K562 (cell line): ENCODE measurements around the gene ZNF148. TPM values are rescaled to one million over a fixed set of nuclear protein-coding genes. Genes with fewer than 3 reads are reported as not detected.

Source experiments
- ATAC-seq: fragments of 200-7000 bp; cut with Tn5 transposase; 3 replicates; pipeline ENCODE4 v1.9.1; 2020; ENCODE audit warnings: moderate library complexity
- BruUV-seq: library from RNA; stranded (reverse); fragments of 400-500 nt; replicated peaks from 2 replicates; lab custom pipeline; 2021; lab: Mats Ljungman, UMichigan
- CTCF ChIA-PET: fragments of 300-600 bp; formaldehyde crosslinking; extraction: SDS; loops from one replicate; lab custom pipeline; 2021; ENCODE audit warnings: low intra/inter-chr PET ratio; lab: Yijun Ruan, JAX
- POLR2A ChIA-PET: fragments of 300-600, 350-650 bp; sonication (Branson Sonifier 250); formaldehyde crosslinking; extraction: SDS; loops from one replicate; lab custom pipeline; 2021; ENCODE audit warnings: antibody characterized with exemption, inconsistent platforms; lab: Yijun Ruan, JAX
- DNase-seq, 4 experiments: peaks; one replicate each; pipeline versions ENCODE4 v3.0.0 to v3.0.0-alpha.2; 2011 to 2018; ENCODE audit warnings: low spot score in 3 of 4, mixed read lengths in 3 of 4; ENCODE audit errors: extremely low read depth in 1 of 4
- FAIRE-seq: peaks from 2 replicates; lab custom pipeline; 2011; peaks lifted over from hg19 to GRCh38; lab: Jason Lieb, UNC
- H2AFZ ChIP-seq: 2 replicates; pipeline ENCODE4 v1.6.0; 2011; ENCODE audit warnings: low read depth, low read length, control low read depth, inconsistent platforms
- H3K27ac ChIP-seq: fragments of 200-600 bp; 3 replicates; pipeline ENCODE4 v1.8.0; 2011; ENCODE audit warnings: low read depth, mild to moderate bottlenecking, control low read depth, inconsistent platforms, low read length, moderate library complexity, mixed read lengths; ENCODE audit errors: extremely low read depth
- H3K27me3 ChIP-seq, 2 experiments: fragments of 300-600 bp in 1 of 2; 2 replicates in 1 of 2; 3 replicates in 1 of 2; pipeline versions ENCODE4 v1.6.0 to v1.8.0; 2011; ENCODE audit warnings: inconsistent platforms in 2 of 2, low read length in 2 of 2, mild to moderate bottlenecking in 1 of 2, mixed read lengths in 1 of 2, moderate library complexity in 1 of 2; ENCODE audit not compliant: control insufficient read depth in 2 of 2, insufficient read depth in 2 of 2
- H3K36me3 ChIP-seq: fragments of 300-600 bp; 3 replicates; pipeline ENCODE4 v1.8.0; 2011; ENCODE audit warnings: mild to moderate bottlenecking, low read length, inconsistent platforms; ENCODE audit not compliant: control insufficient read depth, insufficient read depth
- H3K4me1 ChIP-seq, 2 experiments: fragments of 200-600 bp in 1 of 2; replicated peaks in 1 of 2; 2 replicates in 1 of 2; 3 replicates in 1 of 2; pipeline versions ENCODE4 v1.5.1 to v1.8.0; 2011; ENCODE audit warnings: inconsistent platforms in 2 of 2, low read length in 2 of 2, mild to moderate bottlenecking in 1 of 2, mixed read lengths in 1 of 2, moderate library complexity in 1 of 2; ENCODE audit not compliant: control insufficient read depth in 2 of 2, insufficient read depth in 2 of 2
- H3K4me2 ChIP-seq: 2 replicates; pipeline ENCODE4 v1.6.1; 2011; ENCODE audit warnings: low read length, control low read depth, inconsistent platforms, mixed read lengths; ENCODE audit not compliant: insufficient read depth
- H3K4me3 ChIP-seq: fragments of 200-600 bp; sonication (generic), shearing (Covaris generic); 2 replicates; pipeline ENCODE4 v1.5.1; 2016; ENCODE audit warnings: control low read depth, inconsistent platforms
- H3K79me2 ChIP-seq: fragments of 200-600 bp; 3 replicates; pipeline ENCODE4 v1.8.0; 2011; ENCODE audit warnings: low read length, inconsistent platforms; ENCODE audit not compliant: control insufficient read depth, insufficient read depth
- H3K9ac ChIP-seq, 2 experiments: 2 replicates each; pipeline versions ENCODE4 v1.6.0 to v1.6.1; 2011; ENCODE audit warnings: low read depth in 2 of 2, low read length in 2 of 2, control low read depth in 1 of 2, inconsistent platforms in 1 of 2, mild to moderate bottlenecking in 1 of 2, mixed read lengths in 1 of 2; ENCODE audit not compliant: insufficient read depth in 1 of 2
- H3K9me1 ChIP-seq: one replicate; pipeline ENCODE4 v1.6.0; 2011; ENCODE audit warnings: inconsistent platforms, mild to moderate bottlenecking, low read length, moderate library complexity; ENCODE audit not compliant: control insufficient read depth, insufficient read depth
- H3K9me3 ChIP-seq: replicated peaks from 2 replicates; pipeline ENCODE4 v1.5.1; 2011; ENCODE audit warnings: low read depth, low read length, inconsistent platforms; ENCODE audit not compliant: control insufficient read depth, insufficient read depth
- H4K20me1 ChIP-seq: replicated peaks from 2 replicates; pipeline ENCODE4 v1.6.1; 2011; ENCODE audit warnings: low read length, inconsistent platforms, mixed read lengths; ENCODE audit not compliant: control insufficient read depth, insufficient read depth
- ASH1L ChIP-seq: fragments of 450-650 bp; IDR thresholded peaks from 2 replicates; pipeline ENCODE4 v1.6.1; 2018; ENCODE audit warnings: borderline replicate concordance, mild to moderate bottlenecking, low read depth; ENCODE audit not compliant: partially characterized antibody
- ETV5 ChIP-seq: sonication (generic); formaldehyde crosslinking; IDR thresholded peaks from 2 replicates; pipeline ENCODE4 v1.4.0; 2020; ENCODE audit warnings: low read depth, mild to moderate bottlenecking, missing genetic modification reagents
- JUNB ChIP-seq: fragments of 450-650 bp; formaldehyde crosslinking; conservative IDR thresholded peaks from 2 replicates; pipeline ENCODE4 v1.4.0; 2020; ENCODE audit warnings: mild to moderate bottlenecking
- NFXL1 ChIP-seq: fragments of 450-650 bp; formaldehyde crosslinking; IDR thresholded peaks from 2 replicates; pipeline ENCODE4 v1.4.0; 2021; ENCODE audit warnings: mild to moderate bottlenecking
- NR2F6 ChIP-seq: fragments of 450-650 bp; formaldehyde crosslinking; IDR thresholded peaks from 2 replicates; pipeline ENCODE4 v1.4.0; 2020; ENCODE audit warnings: mild to moderate bottlenecking
- RCOR1 ChIP-seq, 2 experiments: IDR thresholded peaks; 2 replicates each; pipeline ENCODE4 v1.6.1; 2012; ENCODE audit warnings: low read depth in 2 of 2, low read length in 2 of 2, borderline replicate concordance in 1 of 2, improper control_type of control experiment in 1 of 2
- SNIP1 ChIP-seq: fragments of 450-650 bp; IDR thresholded peaks from 2 replicates; pipeline ENCODE4 v1.7.1; 2017; ENCODE audit warnings: low read depth, mild to moderate bottlenecking
- ZNF347 ChIP-seq: fragments of 450-650 bp; formaldehyde crosslinking; IDR thresholded peaks from 2 replicates; pipeline ENCODE4 v1.4.0; 2020; ENCODE audit warnings: low read depth, mild to moderate bottlenecking, moderate library complexity
- WGBS: fragments of 100-300 bp; shearing (Covaris generic); methylation state at CpG from one replicate; pipeline ENCODE4 v1.1.6; 2016; ENCODE audit warnings: low coverage, mixed read lengths; ENCODE audit not compliant: insufficient coverage; ENCODE audit errors: missing lambda C conversion rate; 5-methylcytosine and 5-hydroxymethylcytosine counted together
- in situ Hi-C: fragments of 300-500 bp; cut with MboI; formaldehyde crosslinking; loops from 4 replicates; pipeline ENCODE4 v1.15.0; 2018; ENCODE audit warnings: inconsistent platforms, mixed read lengths
- intact Hi-C: fragments of 100-400 bp; cut with micrococcal nuclease; formaldehyde crosslinking; loops from 2 replicates; pipeline ENCODE4 v1.14.2; 2022
- polyA plus RNA-seq, 8 experiments: library from polyadenylated mRNA; depleted of rRNA in 4 of 8; stranded (reverse) in 5 of 8; unstranded in 3 of 8; fragments of >200 nt; fragmentation: Nextera tagmentation in 2 of 8; fragmentation: Illumina TruSeq in 1 of 8; extraction: Ambion mirVana in 2 of 8; extraction: Trizol in 1 of 8; gene quantifications; 2 replicates each; pipeline versions ENCODE4 v1.2.1 to v1.2.3, GENCODE V29; 2011 to 2014; ENCODE audit warnings: inconsistent platforms in 1 of 8, missing spikeins in 1 of 8
- total RNA-seq, 7 experiments: library from RNA; depleted of rRNA in 6 of 7; stranded (reverse); fragments of >200 nt in 6 of 7; fragmentation: Illumina TruSeq in 2 of 7; extraction: Trizol in 2 of 7; gene quantifications; 2 replicates each; pipeline versions ENCODE4 v1.2.1 to v1.2.3, GENCODE V29; 2011 to 2021; ENCODE audit warnings: low replicate concordance in 1 of 7
- TF ChIP-seq, protein P1 (sequence below), 2 experiments: IDR thresholded peaks; 2 replicates each; pipeline ENCODE4 v1.6.1; 2012; ENCODE audit warnings: improper control_type of control experiment in 2 of 2, low read depth in 2 of 2, low read length in 2 of 2, borderline replicate concordance in 1 of 2

The ZNF148 gene
- total and polyA plus RNA-seq, 9 of the 15 experiments (the other 6 are each of a cell fraction or from before 2014, with no cell fraction given) = 2.7 to 15.1 (median 8.3) TPM

DNA sequence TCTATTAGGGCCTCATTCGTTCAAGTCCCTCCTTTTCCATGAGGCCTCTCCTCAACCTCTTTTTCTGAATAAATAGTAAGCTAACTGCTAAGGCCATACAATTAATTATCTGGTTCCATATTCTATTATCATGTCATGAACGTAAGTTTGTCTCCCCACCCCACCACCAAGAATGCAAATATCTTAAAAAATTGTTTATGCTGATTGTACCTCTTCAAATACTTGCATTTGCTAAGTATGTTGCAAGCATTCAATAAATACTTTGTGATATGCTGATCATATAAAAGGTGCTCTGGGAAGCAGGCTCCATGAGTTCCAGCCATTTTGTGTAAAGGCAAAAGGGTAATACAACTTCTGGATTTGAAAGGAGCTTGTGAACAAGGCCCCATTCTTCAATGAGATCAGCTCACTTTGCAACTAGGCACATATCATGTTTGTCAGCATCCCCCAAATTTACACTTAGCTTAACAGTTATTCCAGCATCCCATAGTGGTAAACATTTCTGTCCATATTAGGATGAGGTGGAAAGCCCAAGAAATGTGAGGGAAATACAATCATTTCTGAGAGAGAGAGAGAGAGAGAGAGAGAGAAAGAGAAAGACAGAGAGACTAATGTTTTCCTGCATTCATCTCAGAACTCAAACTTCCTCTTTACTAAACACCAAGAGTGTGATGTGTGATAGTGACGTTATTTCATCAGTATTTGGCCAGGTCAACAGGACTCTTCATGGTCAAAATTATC, 195.8 kb downstream of the ZNF148 start:
- ChIA-PET POLR2A (interaction anchor here (0.8 to 1.0 kb wide), 2 partner anchors 9 to 14 kb away, joined by 3 to 4 read pairs; no protein-coding TSS in a partner anchor), CTCF (no interaction called here)
- no peak overlapping the region for H3K9ac ChIP-seq
- no peaks in the 10 kb centered on the region for H4K20me1 ChIP-seq
- WGBS = 17% methylated on average over 3 of the region's 3 CpGs
- no peaks in the 10 kb centered on the region for H3K36me3 ChIP-seq
- H3K27me3 ChIP-seq = no peaks in the 10 kb centered on the region; a peak in 1 of 5 replicates
- TF ChIP-seq ASH1L = no peak
- TF ChIP-seq, protein P1, sequence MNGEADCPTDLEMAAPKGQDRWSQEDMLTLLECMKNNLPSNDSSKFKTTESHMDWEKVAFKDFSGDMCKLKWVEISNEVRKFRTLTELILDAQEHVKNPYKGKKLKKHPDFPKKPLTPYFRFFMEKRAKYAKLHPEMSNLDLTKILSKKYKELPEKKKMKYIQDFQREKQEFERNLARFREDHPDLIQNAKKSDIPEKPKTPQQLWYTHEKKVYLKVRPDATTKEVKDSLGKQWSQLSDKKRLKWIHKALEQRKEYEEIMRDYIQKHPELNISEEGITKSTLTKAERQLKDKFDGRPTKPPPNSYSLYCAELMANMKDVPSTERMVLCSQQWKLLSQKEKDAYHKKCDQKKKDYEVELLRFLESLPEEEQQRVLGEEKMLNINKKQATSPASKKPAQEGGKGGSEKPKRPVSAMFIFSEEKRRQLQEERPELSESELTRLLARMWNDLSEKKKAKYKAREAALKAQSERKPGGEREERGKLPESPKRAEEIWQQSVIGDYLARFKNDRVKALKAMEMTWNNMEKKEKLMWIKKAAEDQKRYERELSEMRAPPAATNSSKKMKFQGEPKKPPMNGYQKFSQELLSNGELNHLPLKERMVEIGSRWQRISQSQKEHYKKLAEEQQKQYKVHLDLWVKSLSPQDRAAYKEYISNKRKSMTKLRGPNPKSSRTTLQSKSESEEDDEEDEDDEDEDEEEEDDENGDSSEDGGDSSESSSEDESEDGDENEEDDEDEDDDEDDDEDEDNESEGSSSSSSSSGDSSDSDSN (IDR thresholded peaks at IDR 0.05; ENCODE audit: borderline replicate concordance in 1 of 2, low read depth in 2 of 2, low read length in 2 of 2) = no peak
- TF ChIP-seq RCOR1 (IDR thresholded peaks at IDR 0.05; ENCODE audit: borderline replicate concordance in 1 of 2, low read depth in 2 of 2, low read length in 2 of 2) = no peak
- no peak for TF ChIP-seq NFXL1 (CRISPR knock-in tag)
- TF ChIP-seq JUNB = no peak
- no peak for TF ChIP-seq NR2F6 (CRISPR knock-in tag)
- no peak for TF ChIP-seq SNIP1
- TF ChIP-seq ETV5 (CRISPR knock-in tag) = no peak
- no peak for TF ChIP-seq ZNF347 (CRISPR knock-in tag)
- in situ Hi-C loops = no loop called here
- no peak for DNase-seq
- no peak for FAIRE-seq
- no peak overlapping the region for H2AFZ ChIP-seq
- no peaks in the 10 kb centered on the region for H3K9me3 ChIP-seq
- H3K27ac ChIP-seq = no peak overlapping the region
- no peaks in the 10 kb centered on the region for H3K9me1 ChIP-seq
- no peaks in the 10 kb centered on the region for H3K79me2 ChIP-seq
- no peak for ATAC-seq
- no TSS peak for BruUV-seq
- H3K4me3 ChIP-seq = no peak overlapping the region
- no peak overlapping the region for H3K4me2 ChIP-seq
- intact Hi-C loops = no loop called here
- peaks cover 0 to 7% of the 10 kb centered on the region in 2 experiments; a peak in 2 of 5 replicates for H3K4me1 ChIP-seq
